Esophagus muscularis mucosa (tissue), 4 donors: ENCODE results near the gene RMND5A. TPM values are rescaled to one million over a fixed set of nuclear protein-coding genes. Genes with fewer than 3 reads are reported as not detected.
"Not testable (repeated sequence)": the region's sequence is repeated elsewhere in the genome, so short reads cannot be mapped to it uniquely, and the experiment has no call there.

ENCODE experiments used
- DNase-seq: peaks from one replicate; pipeline ENCODE4 v3.0.0-alpha.2; 2017; ENCODE audit errors: extremely low spot score
- H3K27ac ChIP-seq, 4 donors: fragments of 200-600 bp; sonication (generic); replicated peaks in 1 of 4; 1 replicate in 3 of 4; 2 replicates in 1 of 4; pipeline ENCODE4 v1.5.1; 2016 to 2019; ENCODE audit warnings: mild to moderate bottlenecking in 1 of 4
- H3K27me3 ChIP-seq, 4 donors: fragments of 200-600 bp; sonication (generic); one replicate each; pipeline versions ENCODE4 v1.5.1 to v1.6.0; 2016 to 2019
- H3K36me3 ChIP-seq, 4 donors: fragments of 200-600 bp; sonication (generic); one replicate each; pipeline ENCODE4 v1.5.1; 2016 to 2019
- H3K4me1 ChIP-seq, 4 donors: fragments of 200-600 bp; sonication (generic); one replicate each; pipeline ENCODE4 v1.5.1; 2016 to 2019
- H3K4me3 ChIP-seq, 4 donors: fragments of 200-600 bp; sonication (generic); 1 replicate in 2 of 4; 2 replicates in 2 of 4; pipeline ENCODE4 v1.5.1; 2016 to 2019; ENCODE audit warnings: mild to moderate bottlenecking in 4 of 4, moderate library complexity in 1 of 4
- H3K9me3 ChIP-seq, 4 donors: fragments of 200-600 bp; sonication (generic); 1 replicate in 3 of 4; 2 replicates in 1 of 4; pipeline ENCODE4 v1.5.1; 2016 to 2019
- CTCF ChIP-seq, 3 experiments: fragments of 200-600 bp in 2 of 3; fragments of 450-650 bp in 1 of 3; sonication (generic) in 2 of 3; IDR thresholded peaks; one replicate each; pipeline ENCODE4 v1.5.1; 2017 to 2019; ENCODE audit warnings: antibody characterized with exemption in 3 of 3, mild to moderate bottlenecking in 2 of 3, moderate library complexity in 1 of 3
- EP300 ChIP-seq: sonication (generic); formaldehyde crosslinking; IDR thresholded peaks from one replicate; pipeline ENCODE4 v1.6.1; 2017; ENCODE audit warnings: antibody characterized with exemption
- WGBS: methylation state at CpG from one replicate; pipeline ENCODE4 v1.1.5; 2018; 5-methylcytosine and 5-hydroxymethylcytosine counted together
- intact Hi-C: fragments of 100-400 bp; cut with DNase I; formaldehyde crosslinking; loops from one replicate; pipeline ENCODE4 v1.15.1; 2023
- total RNA-seq, 4 donors: library from RNA; depleted of rRNA; stranded (reverse); fragments of >200 nt; gene quantifications; one replicate each; pipeline versions ENCODE4 v1.1.0 to v1.2.1, GENCODE V29; 2016

The RMND5A gene
- total RNA-seq, 4 donors from 2014 or later, result 42.1 to 85.1 (median 49.8) TPM

- no peaks in the 10 kb centered on the region for H3K36me3 ChIP-seq
- WGBS, result 97% methylated on average over 2 of the region's 2 CpGs
- no peak overlapping the region for H3K27ac ChIP-seq
- H3K27me3 ChIP-seq, result no peaks in the 10 kb centered on the region
- H3K4me1 ChIP-seq, result peaks cover 5 to 9% (median 6%) of the 10 kb centered on the region in 4 donors
- DNase-seq, result no peak
- no peak overlapping the region for H3K4me3 ChIP-seq
- TF ChIP-seq CTCF (IDR thresholded peaks at IDR 0.05) (no peak), EP300 (no peak)
- no peaks in the 10 kb centered on the region for H3K9me3 ChIP-seq
- intact Hi-C loops, result no loop called here
Measured at GRCh38 chr2:86706935-86707334, 13.2 kb upstream of the RMND5A start.

- H3K4me3 ChIP-seq, intact Hi-C loops, DNase-seq, H3K4me1 ChIP-seq, H3K9me3 ChIP-seq, H3K36me3 ChIP-seq, H3K27me3 ChIP-seq, H3K27ac ChIP-seq: not testable (repeated sequence)
- 87% methylated on average over 4 of the region's 4 CpGs for WGBS
Measured at GRCh38 chr2:86708126-86708525, 12.0 kb upstream of the RMND5A start.

- intact Hi-C loops, H3K36me3 ChIP-seq, H3K4me1 ChIP-seq, DNase-seq, H3K9me3 ChIP-seq, H3K27me3 ChIP-seq, H3K4me3 ChIP-seq, H3K27ac ChIP-seq: not testable (repeated sequence)
- 86% methylated on average over 1 of the region's 3 CpGs for WGBS
Measured at GRCh38 chr2:86714579-86715173, 5.4 kb upstream of the RMND5A start.

GRCh38 chr2:86719263-86719636 is 841 bp upstream of the RMND5A start:
- no CpG with 5 or more reads among the region's 30 CpGs for WGBS
- intact Hi-C loops, DNase-seq, H3K36me3 ChIP-seq, H3K27me3 ChIP-seq, H3K4me1 ChIP-seq, H3K9me3 ChIP-seq: not testable (repeated sequence)
- Histone ChIP-seq H3K27ac (peak overlapping the region; percentile 84 to 93 (median 88)), H3K4me3 (peak overlapping the region; percentile 70 to 85 (median 71))

- H3K9me3 ChIP-seq, H3K36me3 ChIP-seq, H3K4me1 ChIP-seq, intact Hi-C loops, DNase-seq, H3K27me3 ChIP-seq: not testable (repeated sequence)
- Histone ChIP-seq H3K27ac (peak overlapping the region; percentile 84 to 93 (median 88)), H3K4me3 (peak overlapping the region; percentile 70 to 85 (median 71))
- WGBS, result no CpG with 5 or more reads among the region's 85 CpGs
Measured at GRCh38 chr2:86720540-86721320, 639 bp downstream of the RMND5A start.

- no CpG with 5 or more reads among the region's 2 CpGs for WGBS
- intact Hi-C loops, H3K4me3 ChIP-seq, H3K36me3 ChIP-seq, H3K27ac ChIP-seq, H3K4me1 ChIP-seq, H3K9me3 ChIP-seq, H3K27me3 ChIP-seq, DNase-seq: not testable (repeated sequence)
Measured at GRCh38 chr2:86725706-86726105, 5.6 kb downstream of the RMND5A start.

GRCh38 chr2:86732040-86732525 is 12.0 kb downstream of the RMND5A start:
- H3K36me3 ChIP-seq, H3K4me1 ChIP-seq, H3K27ac ChIP-seq, H3K27me3 ChIP-seq, H3K9me3 ChIP-seq, H3K4me3 ChIP-seq, intact Hi-C loops, DNase-seq: not testable (repeated sequence)
- 82% methylated on average over 2 of the region's 6 CpGs for WGBS

GRCh38 chr2:86732837-86733236 is 12.7 kb downstream of the RMND5A start:
- H3K9me3 ChIP-seq, H3K27me3 ChIP-seq, H3K27ac ChIP-seq, H3K4me1 ChIP-seq, intact Hi-C loops, H3K4me3 ChIP-seq, H3K36me3 ChIP-seq, DNase-seq: not testable (repeated sequence)

GRCh38 chr2:86733528-86733927 is 13.4 kb downstream of the RMND5A start:
- WGBS, result no CpG with 5 or more reads among the region's 4 CpGs
- not testable (repeated sequence) for H3K27ac ChIP-seq

GRCh38 chr2:86734896-86735295 is 14.8 kb downstream of the RMND5A start:
- H3K4me1 ChIP-seq, H3K27me3 ChIP-seq, H3K27ac ChIP-seq, intact Hi-C loops, H3K36me3 ChIP-seq, DNase-seq, H3K9me3 ChIP-seq, H3K4me3 ChIP-seq: not testable (repeated sequence)
- WGBS, result no CpG with 5 or more reads among the region's 1 CpG

More at GRCh38 chr2:86733528-86733927, 13.4 kb downstream of the RMND5A start:
- H3K4me1 ChIP-seq, H3K4me3 ChIP-seq, H3K36me3 ChIP-seq, H3K27me3 ChIP-seq, H3K9me3 ChIP-seq, DNase-seq, intact Hi-C loops: not testable (repeated sequence)

GRCh38 chr2:86739485-86739884 is 19.4 kb downstream of the RMND5A start:
- intact Hi-C loops, result not testable (repeated sequence)
- H3K36me3 ChIP-seq, result peaks cover 0 to 10% (median 2%) of the 10 kb centered on the region in 4 donors

GRCh38 chr2:86739889-86740288 is 19.8 kb downstream of the RMND5A start:
- H3K9me3 ChIP-seq, H3K27me3 ChIP-seq, H3K4me3 ChIP-seq, H3K4me1 ChIP-seq, H3K27ac ChIP-seq, intact Hi-C loops, DNase-seq: not testable (repeated sequence)
- H3K36me3 ChIP-seq, result peaks cover 0 to 10% (median 2%) of the 10 kb centered on the region in 4 donors
- WGBS, result no CpG with 5 or more reads among the region's 11 CpGs

More at GRCh38 chr2:86739485-86739884, 19.4 kb downstream of the RMND5A start:
- not testable (repeated sequence) for H3K27ac ChIP-seq, H3K27me3 ChIP-seq, DNase-seq, H3K4me3 ChIP-seq, H3K4me1 ChIP-seq, H3K9me3 ChIP-seq
